AG10803 (cell line): ENCODE results near the gene COMTD1.

Experiments used
- DNase-seq: peaks from one replicate; pipeline ENCODE4 v3.0.0; 2010; ENCODE audit warnings: low read depth
- H3K4me3 ChIP-seq: 2 replicates; pipeline ENCODE4 v1.5.1; 2011; ENCODE audit warnings: mild to moderate bottlenecking, low read length, control low read depth
- CTCF ChIP-seq: conservative IDR thresholded peaks from 2 replicates; pipeline ENCODE4 v1.5.1; 2011; ENCODE audit warnings: mild to moderate bottlenecking, low read length, control low read depth, inconsistent platforms

COMTD1 gene

GRCh38 chr10:75260990-75261389, 25.2 kb upstream of the COMTD1 start:
- no peak overlapping the region for H3K4me3 ChIP-seq
- DNase-seq: no peak
- no peak for TF ChIP-seq CTCF

- TF ChIP-seq CTCF: no peak
- no peak for DNase-seq
- no peak overlapping the region for H3K4me3 ChIP-seq
These were observed 19.0 kb upstream of the COMTD1 start for GRCh38 chr10:75254739-75255138.

GRCh38 chr10:75253281-75254220, 17.8 kb upstream of the COMTD1 start:
- no peak for TF ChIP-seq CTCF
- no peak for DNase-seq
- no peak overlapping the region for H3K4me3 ChIP-seq

GRCh38 chr10:75250934-75251333, 15.2 kb upstream of the COMTD1 start:
- no peak overlapping the region for H3K4me3 ChIP-seq
- TF ChIP-seq CTCF: no peak
- no peak for DNase-seq

DNA sequence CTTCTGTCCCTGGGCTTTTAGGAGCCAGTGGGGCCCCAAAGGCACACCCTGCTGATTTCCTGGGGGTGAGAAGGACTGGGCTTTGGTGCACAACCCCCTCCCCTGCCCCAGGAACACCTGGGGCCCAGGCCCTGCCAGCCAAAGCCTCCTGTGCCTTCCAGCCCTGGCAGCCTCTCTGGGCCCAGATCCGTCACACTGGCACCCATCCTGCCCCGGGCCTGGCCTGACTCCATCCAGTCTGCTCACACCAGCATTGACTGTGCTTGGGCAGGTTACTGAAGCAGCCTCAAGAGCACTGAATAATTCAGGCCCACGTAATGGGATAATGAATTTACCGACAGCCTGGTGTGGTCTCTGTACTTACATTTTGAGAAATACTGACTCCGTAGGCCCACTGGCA, 12.0 kb upstream of the COMTD1 start:
- DNase-seq: no peak
- no peak overlapping the region for H3K4me3 ChIP-seq
- TF ChIP-seq CTCF: no peak

GRCh38 chr10:75246506-75246905, 10.7 kb upstream of the COMTD1 start:
- DNase-seq: no peak
- no peak overlapping the region for H3K4me3 ChIP-seq
- TF ChIP-seq CTCF: no peak
